ENCODE measurements around the gene TTC21A. TPM values are rescaled to one million over a fixed set of nuclear protein-coding genes. Genes with fewer than 3 reads are reported as not detected.
"Not testable (repeated sequence)": the region's sequence is repeated elsewhere in the genome, so short reads cannot be mapped to it uniquely, and the experiment has no call there.

The TTC21A gene
- polyA plus RNA-seq, 3 donors: 5.8 to 7.3 (median 7.1) TPM

DNA sequence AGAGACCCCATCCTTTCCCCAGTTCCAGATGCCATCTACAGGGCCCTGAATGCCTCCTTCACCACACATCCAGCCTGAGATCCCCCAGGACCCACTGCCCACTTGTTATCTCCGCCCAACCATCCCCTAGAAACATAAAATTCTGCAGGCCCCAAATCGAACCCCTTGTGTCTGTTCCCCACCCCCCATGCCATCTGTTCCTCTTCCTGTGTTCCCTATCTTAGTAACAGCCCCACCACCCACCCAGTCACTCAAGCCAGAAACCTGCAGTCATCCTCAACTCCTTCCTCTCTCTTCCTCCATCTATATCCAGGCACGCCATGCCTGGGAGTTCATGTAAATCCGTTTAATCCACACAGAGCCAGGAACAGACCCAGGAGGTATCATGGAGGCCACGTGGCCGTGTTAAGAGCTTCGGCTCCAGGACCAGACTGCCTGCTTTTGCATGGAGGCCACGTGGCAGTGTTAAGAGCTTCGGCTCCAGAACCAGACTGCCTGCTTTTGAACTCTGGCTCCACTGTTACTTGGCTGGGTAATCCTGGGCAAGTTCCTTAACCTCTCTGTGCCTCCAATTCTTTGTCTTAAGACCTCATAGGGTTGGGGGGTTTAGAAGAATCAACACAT, 41.1 kb downstream of the TTC21A start:
- no peak for DNase-seq (ENCODE audit: low read depth in 3 of 3, low spot score in 2 of 3)

- no peak for DNase-seq (ENCODE audit: low read depth in 3 of 3, low spot score in 2 of 3)
Observed at GRCh38 chr3:39149059-39149455, 41.6 kb downstream of the TTC21A start.

GRCh38 chr3:39149498-39150147, 42.1 kb downstream of the TTC21A start:
- DNase-seq (ENCODE audit: low read depth in 3 of 3, low spot score in 2 of 3): no peak

DNA sequence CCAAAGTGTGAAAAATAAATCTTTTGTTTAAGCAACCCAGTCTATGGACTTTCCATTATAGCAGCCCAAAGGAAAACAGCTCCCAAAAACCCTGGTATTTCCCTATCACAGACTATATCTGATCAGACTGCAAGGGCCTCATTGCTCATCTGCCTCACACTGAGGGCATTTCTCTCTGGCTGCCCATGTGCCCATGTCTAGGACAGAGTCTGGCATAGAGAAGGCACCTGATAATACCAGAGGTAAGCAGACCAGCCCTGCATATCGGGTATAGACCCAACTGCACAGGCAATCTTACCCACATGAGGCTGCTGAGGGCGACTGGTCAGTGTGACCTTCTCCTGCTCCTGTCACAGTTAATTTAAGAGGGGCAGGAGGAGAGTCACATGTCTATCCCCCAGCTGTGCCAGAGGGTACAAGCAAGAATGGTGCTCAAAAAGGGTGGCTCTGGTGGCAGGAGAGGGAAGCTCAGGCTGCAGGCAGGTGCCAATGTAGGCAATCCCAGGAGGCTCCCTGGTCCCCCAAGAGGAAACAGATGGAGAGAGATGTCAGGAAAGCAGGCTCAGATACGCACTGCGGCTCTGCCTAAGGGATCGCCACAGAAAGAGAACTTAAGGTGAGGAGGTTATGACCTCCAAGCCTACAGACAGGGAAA, 42.8 kb downstream of the TTC21A start:
- DNase-seq (ENCODE audit: low read depth in 3 of 3, low spot score in 2 of 3): no peak

DNA sequence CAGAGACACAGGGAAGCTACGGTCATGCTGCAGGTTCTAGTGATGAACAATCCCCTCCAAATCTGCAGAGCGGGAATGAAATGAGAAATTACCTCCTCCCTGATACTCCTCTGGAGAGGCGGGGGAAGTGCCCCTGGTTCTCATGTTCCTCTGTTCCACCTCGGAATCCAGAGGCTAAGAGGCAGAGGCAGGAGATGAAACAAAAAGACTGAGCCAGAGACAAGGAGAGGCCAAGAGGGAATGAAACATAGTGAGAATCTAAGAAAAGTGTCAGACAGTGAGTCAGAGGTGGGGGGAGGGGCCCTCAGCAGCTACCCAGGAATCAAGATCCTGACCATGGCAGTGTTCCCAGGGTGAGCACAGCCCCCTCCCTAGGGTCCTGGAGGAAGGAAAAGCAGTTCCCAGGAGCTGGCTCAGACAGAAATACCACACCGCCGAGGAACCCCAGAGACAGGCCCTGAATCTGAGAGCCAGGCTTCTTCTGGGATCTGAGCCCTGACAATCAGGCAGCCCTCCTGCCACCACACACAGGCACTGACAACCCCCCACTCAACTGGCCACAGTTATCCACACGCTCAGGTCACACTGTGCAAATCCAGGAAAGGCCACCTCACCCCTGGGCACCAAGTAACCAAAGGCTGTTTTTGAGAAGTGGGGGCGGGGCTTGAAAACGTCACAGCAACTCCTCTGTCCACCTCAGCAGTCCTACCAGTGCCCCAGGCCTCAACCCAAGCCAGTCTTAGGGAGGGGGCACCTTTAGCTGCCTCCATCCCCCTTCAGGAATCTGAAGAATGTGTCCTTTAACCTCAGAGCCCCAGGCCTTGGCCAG, 43.5 kb downstream of the TTC21A start:
- DNase-seq (ENCODE audit: low read depth in 3 of 3, low spot score in 2 of 3): no peak

DNA sequence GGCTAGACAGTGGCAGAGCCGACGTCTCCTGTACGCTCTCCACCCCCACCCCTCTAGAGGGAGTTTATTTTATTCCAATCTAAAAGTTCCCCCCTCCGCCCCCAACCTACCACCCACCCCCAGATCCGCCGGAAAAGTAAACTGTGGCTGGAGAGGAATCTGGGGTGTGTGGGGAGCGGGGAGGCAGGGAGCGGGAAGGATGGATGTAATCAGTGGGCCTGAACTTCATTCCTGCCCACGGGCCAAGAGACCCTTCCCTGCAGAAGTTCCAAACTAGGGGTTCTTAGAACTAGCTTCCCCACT, 46.4 kb downstream of the TTC21A start:
- no peak for DNase-seq (ENCODE audit: low read depth in 3 of 3, low spot score in 2 of 3)

GRCh38 chr3:39154280-39155021, 47.0 kb downstream of the TTC21A start:
- DNase-seq (ENCODE audit: low read depth in 3 of 3, low spot score in 2 of 3): no peak

DNA sequence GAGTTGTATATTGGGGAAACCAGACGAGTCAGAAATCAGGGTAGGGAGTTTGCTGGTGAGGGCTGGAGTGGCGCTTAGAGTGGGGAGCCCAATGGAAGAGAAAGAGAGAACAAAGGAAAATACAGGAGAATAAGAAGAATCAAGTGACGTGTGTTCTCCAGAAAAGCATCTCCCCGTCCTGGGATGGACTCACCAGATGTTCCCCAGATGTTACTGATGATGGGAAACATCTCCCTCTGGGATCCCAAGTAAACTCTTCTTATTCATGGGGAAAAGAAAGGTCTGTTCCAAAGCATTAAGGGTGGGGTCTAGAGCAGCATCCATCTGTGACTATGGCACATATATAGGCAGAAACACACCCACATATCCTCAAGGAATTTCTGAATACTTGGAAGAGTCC, 48.9 kb downstream of the TTC21A start:
- DNase-seq (ENCODE audit: low read depth in 3 of 3, low spot score in 2 of 3): no peak

DNA sequence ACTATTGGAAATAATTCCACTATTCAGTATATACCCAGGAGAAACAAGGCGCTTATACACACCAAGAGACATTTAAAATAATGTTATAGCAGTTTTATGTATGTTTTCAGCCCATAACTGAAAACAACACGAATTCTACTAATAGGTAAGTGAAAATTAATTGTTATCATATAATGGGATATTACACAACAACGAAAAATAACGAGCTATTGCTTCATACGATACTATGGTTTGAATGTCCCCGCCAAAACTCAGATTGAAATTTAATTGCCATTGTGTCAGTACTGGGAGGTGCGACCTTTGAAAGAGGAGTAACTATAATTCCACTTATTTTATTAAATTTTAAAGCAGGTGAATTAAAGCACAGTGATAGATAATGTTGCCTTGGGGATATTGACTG, 49.9 kb downstream of the TTC21A start:
- no peak for DNase-seq (ENCODE audit: low read depth in 3 of 3, low spot score in 2 of 3)

GRCh38 chr3:39158148-39158715, 50.8 kb downstream of the TTC21A start:
- no peak for DNase-seq (ENCODE audit: low read depth in 3 of 3, low spot score in 2 of 3)

DNA sequence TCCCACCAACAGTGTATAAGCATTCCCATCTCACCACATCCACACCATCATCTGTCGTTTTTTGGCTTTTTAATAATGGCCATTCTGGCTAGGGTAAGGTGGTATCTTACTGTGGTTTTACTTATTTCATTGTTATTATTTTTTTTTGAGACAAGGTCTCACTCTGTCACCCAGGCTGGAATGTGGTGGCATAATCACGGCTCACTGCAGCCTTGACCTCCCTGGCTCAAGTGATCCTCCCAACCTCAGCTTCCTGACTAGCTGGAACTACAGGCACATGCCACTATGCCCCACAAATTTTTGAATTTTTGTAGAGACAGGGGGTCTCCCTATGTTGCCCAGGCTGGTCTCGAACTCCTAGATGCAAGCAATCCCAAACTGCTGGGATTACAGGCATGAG, 56.9 kb downstream of the TTC21A start:
- no peak for DNase-seq (ENCODE audit: low read depth in 3 of 3, low spot score in 2 of 3)

DNA sequence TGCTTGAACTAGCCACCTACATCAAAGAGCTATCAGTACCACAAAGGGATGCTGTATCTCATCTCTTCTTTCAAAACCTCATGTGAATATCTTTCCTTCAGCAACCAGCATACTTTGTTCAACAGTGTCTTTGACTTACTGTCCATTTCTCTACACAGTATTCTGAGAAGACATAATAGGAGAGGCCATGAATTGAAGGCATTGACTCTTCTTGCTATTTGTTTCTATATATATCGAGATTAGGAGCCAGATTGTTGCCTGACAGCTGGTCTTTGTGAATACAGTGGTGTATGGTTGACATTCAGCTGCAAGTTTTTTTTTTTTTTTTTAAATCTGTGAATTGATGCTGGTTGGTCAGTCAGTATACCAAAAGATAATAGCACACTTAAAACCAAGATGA, 58.0 kb downstream of the TTC21A start:
- no peak for DNase-seq (ENCODE audit: low read depth in 3 of 3, low spot score in 2 of 3)

DNA sequence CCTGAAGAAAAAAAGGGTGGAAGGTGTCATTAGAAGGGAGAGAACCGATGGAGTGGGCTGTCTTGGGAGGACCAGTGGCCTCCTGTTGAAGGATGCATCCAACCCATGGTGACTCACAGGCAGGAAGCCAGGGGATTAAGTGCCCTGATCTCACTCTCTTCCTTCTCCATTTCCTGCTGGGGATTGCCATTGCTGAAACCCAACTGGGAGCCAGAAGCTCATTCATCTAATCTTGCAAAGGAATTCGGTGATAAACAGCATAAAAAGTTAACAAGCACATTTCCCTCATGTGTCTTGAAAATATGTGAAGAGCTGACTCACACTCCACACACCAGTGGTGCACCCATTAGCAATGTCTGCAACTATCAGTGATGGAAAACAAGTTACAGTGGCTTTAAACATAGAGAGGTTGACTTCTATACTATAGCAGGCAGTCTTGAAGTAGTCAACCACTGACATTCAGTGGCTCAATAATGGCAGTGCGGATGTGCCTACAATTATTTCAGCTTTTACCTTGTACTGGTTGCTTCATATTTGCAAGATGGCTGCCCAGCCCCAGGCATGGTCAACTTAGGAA, 58.7 kb downstream of the TTC21A start:
- no peak for DNase-seq (ENCODE audit: low read depth in 3 of 3, low spot score in 2 of 3)

GRCh38 chr3:39166932-39167532, 59.6 kb downstream of the TTC21A start:
- no peak for DNase-seq (ENCODE audit: low read depth in 3 of 3, low spot score in 2 of 3)

DNA sequence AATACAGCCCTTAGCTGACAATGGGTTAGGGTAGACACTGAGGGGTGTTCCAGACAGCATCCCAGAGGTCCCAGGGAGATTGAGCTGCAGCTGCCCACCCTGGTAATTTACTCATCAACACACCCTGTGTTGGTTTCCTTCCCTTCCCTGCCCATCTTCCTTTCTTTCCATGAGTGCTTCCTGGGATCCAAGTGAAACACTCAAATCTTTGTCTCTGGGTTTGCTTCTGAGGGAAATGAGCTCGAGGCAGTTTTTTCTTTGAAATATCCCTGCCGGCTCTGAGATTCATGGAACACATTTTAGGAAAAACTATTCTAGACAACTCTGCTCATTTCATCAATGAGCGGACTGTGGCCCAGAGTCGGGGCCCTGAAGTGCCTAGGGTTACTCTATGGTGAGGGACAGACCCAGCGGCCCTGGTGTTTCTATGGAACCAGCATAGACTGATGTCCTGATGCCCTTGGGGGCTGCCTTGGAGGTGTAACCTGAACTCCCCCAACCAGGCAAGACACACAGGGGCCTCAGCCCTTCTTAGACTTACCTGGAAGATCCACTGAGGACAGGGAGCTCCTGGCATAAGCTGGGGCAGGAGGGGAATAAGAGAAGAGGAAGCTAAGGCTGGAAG, 60.8 kb downstream of the TTC21A start:
- no peak for DNase-seq (ENCODE audit: low read depth in 3 of 3, low spot score in 2 of 3)

- DNase-seq (ENCODE audit: low read depth in 3 of 3, low spot score in 2 of 3): no peak
Observed at GRCh38 chr3:39169712-39170111, 62.2 kb downstream of the TTC21A start.

- no peak for DNase-seq (ENCODE audit: low read depth in 3 of 3, low spot score in 2 of 3)
Observed at GRCh38 chr3:39170461-39170860, 63.0 kb downstream of the TTC21A start.

DNA sequence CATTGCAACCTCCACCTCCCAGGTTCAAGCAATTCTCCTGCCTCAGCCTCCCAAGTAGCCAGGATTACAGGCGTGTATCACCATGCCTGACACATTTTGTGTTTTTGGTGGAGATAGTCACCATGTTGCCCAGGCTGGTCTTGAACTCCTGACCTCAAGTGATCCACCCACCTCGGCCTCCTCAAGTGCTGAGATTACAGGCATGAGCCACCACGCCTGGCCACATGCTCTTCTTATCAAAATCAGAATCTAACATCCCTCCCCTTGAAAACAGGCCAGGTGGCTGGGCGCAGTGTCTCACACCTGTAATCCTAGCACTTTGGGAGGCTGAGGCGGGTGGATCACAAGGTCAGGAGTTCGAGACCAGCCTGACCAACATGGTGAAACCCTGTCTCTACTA, 63.4 kb downstream of the TTC21A start:
- DNase-seq (ENCODE audit: low read depth in 3 of 3, low spot score in 2 of 3): not testable (repeated sequence)

GRCh38 chr3:39171860-39172259, 64.4 kb downstream of the TTC21A start:
- DNase-seq (ENCODE audit: low read depth in 3 of 3, low spot score in 2 of 3): no peak

All from right renal cortex interstitium (tissue), 3 donors.